ENCODE measurements around the gene CYGB.

- TF ChIP-seq CTCF (IDR thresholded peaks at IDR 0.05; ENCODE audit: low read depth, low read length) (no peak), POLR2A (IDR thresholded peaks at IDR 0.05; ENCODE audit: extremely low read depth, insufficient read length) (no peak), MAX (IDR thresholded peaks at IDR 0.05; ENCODE audit: low read depth, low read length) (no peak), MYC (IDR thresholded peaks at IDR 0.05; ENCODE audit: low read depth, low read length) (no peak)
Measured at GRCh38 chr17:76528156-76528527, 9.4 kb downstream of the CYGB start.
